Omental fat pad (tissue), 4 donors: Measurements from ENCODE around the gene NOTCH1. TPM values are rescaled to one million over a fixed set of nuclear protein-coding genes. Genes with fewer than 3 reads are reported as not detected.
"Not testable (repeated sequence)": the region's sequence is repeated elsewhere in the genome, so short reads cannot be mapped to it uniquely, and the experiment has no call there.

ENCODE experiments used
- ATAC-seq: fragments of 150-250 bp; one replicate; pipeline ENCODE4 v1.9.1; 2016; ENCODE audit warnings: mild to moderate bottlenecking, moderate library complexity; ENCODE audit not compliant: low FRiP score
- DNase-seq: peaks from one replicate; pipeline ENCODE4 v3.0.0-alpha.2; 2019; ENCODE audit warnings: low spot score
- CTCF ChIP-seq, 3 donors: fragments of 450-650 bp; IDR thresholded peaks; one replicate each; pipeline ENCODE4 v1.5.1; 2016 to 2017; ENCODE audit warnings: antibody characterized with exemption in 3 of 3, mild to moderate bottlenecking in 3 of 3, moderate library complexity in 2 of 3
- total RNA-seq, 4 donors: library from RNA; depleted of rRNA; stranded (reverse); fragments of >200 nt; gene quantifications; one replicate each; pipeline ENCODE4 v1.1.0, GENCODE V29; 2016

The NOTCH1 gene
- total RNA-seq, 4 donors from 2014 or later, result 10.4 to 61.8 (median 55.1) TPM

- DNase-seq (no peak), ATAC-seq (no peak)
- no peak for TF ChIP-seq CTCF (IDR thresholded peaks at IDR 0.05)
Measured at GRCh38 chr9:136561779-136562178, 15.9 kb upstream of the NOTCH1 start.

- ATAC-seq (no peak), DNase-seq (no peak)
- no peak for TF ChIP-seq CTCF (IDR thresholded peaks at IDR 0.05)
Measured at GRCh38 chr9:136560586-136560985, 14.7 kb upstream of the NOTCH1 start.

GRCh38 chr9:136559371-136559770 is 13.5 kb upstream of the NOTCH1 start:
- ATAC-seq, DNase-seq: not testable (repeated sequence)

- DNase-seq, ATAC-seq: not testable (repeated sequence)
Measured at GRCh38 chr9:136558846-136559245, 13.0 kb upstream of the NOTCH1 start.

GRCh38 chr9:136558373-136558772 is 12.5 kb upstream of the NOTCH1 start:
- DNase-seq (no peak), ATAC-seq (no peak)
- TF ChIP-seq CTCF (IDR thresholded peaks at IDR 0.05), result no peak

- ATAC-seq (no peak), DNase-seq (no peak)
- TF ChIP-seq CTCF (IDR thresholded peaks at IDR 0.05), result no peak
Measured at GRCh38 chr9:136557036-136557435, 11.2 kb upstream of the NOTCH1 start.

GRCh38 chr9:136556166-136556565 is 10.3 kb upstream of the NOTCH1 start:
- ATAC-seq, result no peak
- TF ChIP-seq CTCF (IDR thresholded peaks at IDR 0.05), result no peak

GRCh38 chr9:136554870-136555269 is 9.0 kb upstream of the NOTCH1 start:
- TF ChIP-seq CTCF (IDR thresholded peaks at IDR 0.05), result no peak
- no peak for DNase-seq
- no peak for ATAC-seq

More at GRCh38 chr9:136556166-136556565, 10.3 kb upstream of the NOTCH1 start:
- DNase-seq, result no peak
